ENCODE measurements around the gene ELOVL7. TPM values are rescaled to one million over a fixed set of nuclear protein-coding genes. Genes with fewer than 3 reads are reported as not detected.

ELOVL7 gene
- total RNA-seq, 1 experiment from 2014 or later = 2.9 TPM

DNA sequence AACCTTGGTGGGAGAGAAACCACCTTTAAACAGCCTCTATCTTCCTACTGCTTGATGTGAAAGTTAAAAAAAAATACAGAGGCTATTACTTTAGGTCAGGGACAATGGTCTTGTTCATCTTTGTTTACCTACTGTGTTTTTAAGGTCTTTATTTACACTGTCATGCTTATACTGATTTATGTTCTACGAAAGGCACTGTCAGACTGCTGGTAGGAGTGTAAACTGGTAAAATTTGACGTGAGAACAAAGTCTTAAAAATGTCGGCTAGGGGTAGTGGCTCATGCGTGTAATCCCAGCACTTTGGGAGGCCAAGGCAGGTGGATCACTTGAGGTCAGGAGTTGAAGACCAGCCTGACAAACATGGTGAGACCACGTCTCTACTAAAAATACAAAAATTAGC, 42.1 kb upstream of the ELOVL7 start:
- no peaks in the 10 kb centered on the region for H3K4me1 ChIP-seq (ENCODE audit: control insufficient read depth, insufficient read depth, low read length)
- intact Hi-C loops (cut with micrococcal nuclease; ENCODE audit: unreplicated experiment) (no loop called here), in situ Hi-C loops (cut with HindIII; ENCODE audit: low pct_unique_long_range_greater_than_20kb, low sequenced_read_pairs) (no loop called here)
- ChIA-PET CTCF (no interaction called here), POLR2A (no interaction called here)
- DNase-seq (ENCODE audit: low read depth, low spot score) = no peak
- H3K4me3 ChIP-seq (ENCODE audit: low read depth in 2 of 2, low read length in 2 of 2) = no peak overlapping the region
- no peaks in the 10 kb centered on the region for H3K36me3 ChIP-seq (ENCODE audit: control insufficient read depth, insufficient read depth, low read length)
- H3K9me3 ChIP-seq (ENCODE audit: control insufficient read depth, insufficient read depth, low read depth, low read length) = no peaks in the 10 kb centered on the region
- no peak overlapping the region for H3K27ac ChIP-seq (ENCODE audit: low read length)
- ATAC-seq = no peak
- no peaks in the 10 kb centered on the region for H3K27me3 ChIP-seq (ENCODE audit: control insufficient read depth, insufficient read depth, low read length)
- no TSS peak for BruUV-seq (replicated peaks)
- no peak for TF ChIP-seq REST (IDR thresholded peaks at IDR 0.05; ENCODE audit: insufficient read depth in 1 of 2, low read depth in 2 of 2, low read length in 1 of 2)
- no peak for TF ChIP-seq CTCF (IDR thresholded peaks at IDR 0.05)
- TF ChIP-seq POLR2AphosphoS5 (IDR thresholded peaks at IDR 0.05; ENCODE audit: low read depth, low read length) = no peak
- TF ChIP-seq TCF7L2 (IDR thresholded peaks at IDR 0.05; ENCODE audit: low read depth, low read length) = no peak
- TF ChIP-seq SIN3A (IDR thresholded peaks at IDR 0.05; ENCODE audit: borderline replicate concordance, insufficient read depth, low read depth, low read length) = no peak

- no TSS peak for BruUV-seq (replicated peaks)
- H3K36me3 ChIP-seq (ENCODE audit: control insufficient read depth, insufficient read depth, low read length) = no peaks in the 10 kb centered on the region
- in situ Hi-C loops (cut with HindIII; ENCODE audit: low pct_unique_long_range_greater_than_20kb, low sequenced_read_pairs) (no loop called here), intact Hi-C loops (cut with micrococcal nuclease; ENCODE audit: unreplicated experiment) (no loop called here)
- TF ChIP-seq CTCF (IDR thresholded peaks at IDR 0.05) = peak; percentile 56; the same call in 1 of the 2 replicates
- no peak for TF ChIP-seq SIN3A (IDR thresholded peaks at IDR 0.05; ENCODE audit: borderline replicate concordance, insufficient read depth, low read depth, low read length)
- H3K4me3 ChIP-seq (ENCODE audit: low read depth in 2 of 2, low read length in 2 of 2) = no peak overlapping the region
- ATAC-seq (no peak), DNase-seq (ENCODE audit: low read depth, low spot score) (no peak)
- no peaks in the 10 kb centered on the region for H3K9me3 ChIP-seq (ENCODE audit: control insufficient read depth, insufficient read depth, low read depth, low read length)
- H3K27me3 ChIP-seq (ENCODE audit: control insufficient read depth, insufficient read depth, low read length) = no peaks in the 10 kb centered on the region
- H3K27ac ChIP-seq (ENCODE audit: low read length) = no peak overlapping the region
- POLR2A ChIA-PET = no interaction called here
- CTCF ChIA-PET = no interaction called here
- no peaks in the 10 kb centered on the region for H3K4me1 ChIP-seq (ENCODE audit: control insufficient read depth, insufficient read depth, low read length)
Observed at GRCh38 chr5:60883229-60883628, 39.2 kb upstream of the ELOVL7 start.

GRCh38 chr5:60872892-60873291, 28.8 kb upstream of the ELOVL7 start:
- POLR2A ChIA-PET = no interaction called here
- CTCF ChIA-PET = no interaction called here
- no peaks in the 10 kb centered on the region for H3K36me3 ChIP-seq (ENCODE audit: control insufficient read depth, insufficient read depth, low read length)
- H3K9me3 ChIP-seq (ENCODE audit: control insufficient read depth, insufficient read depth, low read depth, low read length) = peaks cover 3% of the 10 kb centered on the region; the same call in 1 of the 2 replicates
- no peak overlapping the region for H3K27ac ChIP-seq (ENCODE audit: low read length)
- TF ChIP-seq SIN3A (IDR thresholded peaks at IDR 0.05; ENCODE audit: borderline replicate concordance, insufficient read depth, low read depth, low read length) = no peak
- TF ChIP-seq REST (IDR thresholded peaks at IDR 0.05; ENCODE audit: insufficient read depth in 1 of 2, low read depth in 2 of 2, low read length in 1 of 2) = no peak
- TF ChIP-seq CTCF (IDR thresholded peaks at IDR 0.05) = no peak
- no peak for TF ChIP-seq TCF7L2 (IDR thresholded peaks at IDR 0.05; ENCODE audit: low read depth, low read length)
- no peak for TF ChIP-seq POLR2AphosphoS5 (IDR thresholded peaks at IDR 0.05; ENCODE audit: low read depth, low read length)
- no peak for DNase-seq (ENCODE audit: low read depth, low spot score)
- intact Hi-C loops (cut with micrococcal nuclease; ENCODE audit: unreplicated experiment) (no loop called here), in situ Hi-C loops (cut with HindIII; ENCODE audit: low pct_unique_long_range_greater_than_20kb, low sequenced_read_pairs) (no loop called here)
- no peak for ATAC-seq
- no TSS peak for BruUV-seq (replicated peaks)
- H3K4me1 ChIP-seq (ENCODE audit: control insufficient read depth, insufficient read depth, low read length) = no peaks in the 10 kb centered on the region
- no peaks in the 10 kb centered on the region for H3K27me3 ChIP-seq (ENCODE audit: control insufficient read depth, insufficient read depth, low read length)
- no peak overlapping the region for H3K4me3 ChIP-seq (ENCODE audit: low read depth in 2 of 2, low read length in 2 of 2)
